ENCODE measurements around the gene DIAPH2. TPM values are rescaled to one million over a fixed set of nuclear protein-coding genes. Genes with fewer than 3 reads are reported as not detected.

DIAPH2 gene
- total RNA-seq, 2 experiments from 2014 or later, result 9.1 to 12.4 TPM

- Mint-ChIP-seq H3K36me3 (ENCODE audit: low read depth) (peaks cover 5% of the 10 kb centered on the region), H3K9me3 (ENCODE audit: low read depth) (no peaks in the 10 kb centered on the region), H3K27ac (peak overlapping the region; percentile 37), H3K4me3 (no peak overlapping the region), H3K27me3 (no peaks in the 10 kb centered on the region), H3K4me1 (peaks cover 6% of the 10 kb centered on the region)
- no peak for ATAC-seq
- ChIA-PET POLR2A (no interaction called here), CTCF (no interaction called here)
- intact Hi-C loops (cut with DNase I, micrococcal nuclease), result no loop called here
- no peak for DNase-seq
Measured at GRCh38 chrX:97387004-97387403, 702.4 kb downstream of the DIAPH2 start.

GRCh38 chrX:97389761-97390192, 705.1 kb downstream of the DIAPH2 start:
- intact Hi-C loops (cut with DNase I, micrococcal nuclease), result loop anchor here in 1 of 2 experiments (10.0 kb wide), 1 partner anchor 175 kb away; no protein-coding TSS in a partner anchor
- H3K4me1 Mint-ChIP-seq, result peaks cover 6% of the 10 kb centered on the region
- ChIA-PET CTCF (no interaction called here), POLR2A (no interaction called here)
- peaks cover 3% of the 10 kb centered on the region for H3K36me3 Mint-ChIP-seq (ENCODE audit: low read depth)
- H3K27ac Mint-ChIP-seq, result peak overlapping the region; percentile 60
- DNase-seq (no peak), ATAC-seq (no peak)
- no peaks in the 10 kb centered on the region for H3K9me3 Mint-ChIP-seq (ENCODE audit: low read depth)
- no peak overlapping the region for H3K4me3 Mint-ChIP-seq
- H3K27me3 Mint-ChIP-seq, result no peaks in the 10 kb centered on the region

GRCh38 chrX:97397371-97397770, 712.7 kb downstream of the DIAPH2 start:
- ChIA-PET POLR2A (interaction anchor here (0.6 kb wide), 1 partner anchor 98 kb away, joined by 3 read pairs; no protein-coding TSS in a partner anchor), CTCF (no interaction called here)
- intact Hi-C loops (cut with DNase I, micrococcal nuclease), result loop anchor here (5.0 to 10.0 kb wide), 2 partner anchors 167 to 360 kb away; no protein-coding TSS in a partner anchor
- H3K27ac Mint-ChIP-seq, result peak overlapping the region; percentile 84
- no peaks in the 10 kb centered on the region for H3K9me3 Mint-ChIP-seq (ENCODE audit: low read depth)
- ATAC-seq, result no peak
- no peak for DNase-seq
- peaks cover 41% of the 10 kb centered on the region for H3K4me1 Mint-ChIP-seq
- H3K4me3 Mint-ChIP-seq, result no peak overlapping the region
- H3K27me3 Mint-ChIP-seq, result no peaks in the 10 kb centered on the region
- H3K36me3 Mint-ChIP-seq (ENCODE audit: low read depth), result no peaks in the 10 kb centered on the region

- H3K4me1 Mint-ChIP-seq, result peaks cover 46% of the 10 kb centered on the region
- H3K9me3 Mint-ChIP-seq (ENCODE audit: low read depth), result no peaks in the 10 kb centered on the region
- ATAC-seq (peak; percentile 74), DNase-seq (peak; percentile 14)
- peak overlapping the region; percentile 84 for H3K27ac Mint-ChIP-seq
- H3K27me3 Mint-ChIP-seq, result no peaks in the 10 kb centered on the region
- no peak overlapping the region for H3K4me3 Mint-ChIP-seq
- POLR2A ChIA-PET, result interaction anchor here (0.6 to 1.2 kb wide), 3 partner anchors 17 to 165 kb away, joined by 3 read pairs; no protein-coding TSS in a partner anchor
- no peaks in the 10 kb centered on the region for H3K36me3 Mint-ChIP-seq (ENCODE audit: low read depth)
- CTCF ChIA-PET, result no interaction called here
- intact Hi-C loops (cut with DNase I, micrococcal nuclease), result loop anchor here (2.0 to 10.0 kb wide), 4 partner anchors 97 to 713 kb away; partner anchors contain the start of gene DIAPH2 (in 1 of the 2)
Measured at GRCh38 chrX:97398030-97398551, 713.4 kb downstream of the DIAPH2 start.

GRCh38 chrX:97399400-97399799, 714.8 kb downstream of the DIAPH2 start:
- peak; percentile 18 for ATAC-seq
- POLR2A ChIA-PET, result no interaction called here
- peak overlapping the region; percentile 65 for H3K27ac Mint-ChIP-seq
- peak; percentile 25 for DNase-seq
- CTCF ChIA-PET, result no interaction called here
- H3K36me3 Mint-ChIP-seq (ENCODE audit: low read depth), result no peaks in the 10 kb centered on the region
- no peak overlapping the region for H3K4me3 Mint-ChIP-seq
- H3K4me1 Mint-ChIP-seq, result peaks cover 50% of the 10 kb centered on the region
- H3K27me3 Mint-ChIP-seq, result no peaks in the 10 kb centered on the region
- intact Hi-C loops (cut with DNase I, micrococcal nuclease), result loop anchor here (2.0 to 10.0 kb wide), 4 partner anchors 95 to 715 kb away; partner anchors contain the start of gene DIAPH2 (in 1 of the 2)
- H3K9me3 Mint-ChIP-seq (ENCODE audit: low read depth), result no peaks in the 10 kb centered on the region

- ChIA-PET POLR2A (no interaction called here), CTCF (no interaction called here)
- Mint-ChIP-seq H3K27ac (no peak overlapping the region), H3K36me3 (ENCODE audit: low read depth) (no peaks in the 10 kb centered on the region), H3K9me3 (ENCODE audit: low read depth) (no peaks in the 10 kb centered on the region), H3K4me3 (no peak overlapping the region), H3K4me1 (peaks cover 50% of the 10 kb centered on the region), H3K27me3 (no peaks in the 10 kb centered on the region)
- intact Hi-C loops (cut with DNase I, micrococcal nuclease), result loop anchor here in 1 of 2 experiments (5.0 kb wide), 2 partner anchors 188 to 363 kb away; no protein-coding TSS in a partner anchor
- ATAC-seq (no peak), DNase-seq (no peak)
Measured at GRCh38 chrX:97400492-97400891, 715.9 kb downstream of the DIAPH2 start.

- Mint-ChIP-seq H3K36me3 (ENCODE audit: low read depth) (no peaks in the 10 kb centered on the region), H3K9me3 (ENCODE audit: low read depth) (no peaks in the 10 kb centered on the region), H3K4me3 (no peak overlapping the region), H3K4me1 (peaks cover 50% of the 10 kb centered on the region), H3K27me3 (no peaks in the 10 kb centered on the region), H3K27ac (no peak overlapping the region)
- ATAC-seq, result peak; percentile 48
- ChIA-PET POLR2A (no interaction called here), CTCF (no interaction called here)
- intact Hi-C loops (cut with DNase I, micrococcal nuclease), result loop anchor here in 1 of 2 experiments (5.0 kb wide), 2 partner anchors 189 to 364 kb away; no protein-coding TSS in a partner anchor
- DNase-seq, result peak; percentile 32
Measured at GRCh38 chrX:97401154-97401553, 716.5 kb downstream of the DIAPH2 start.

- H3K4me3 Mint-ChIP-seq, result no peak overlapping the region
- H3K36me3 Mint-ChIP-seq (ENCODE audit: low read depth), result no peaks in the 10 kb centered on the region
- H3K4me1 Mint-ChIP-seq, result peaks cover 50% of the 10 kb centered on the region
- ChIA-PET CTCF (no interaction called here), POLR2A (no interaction called here)
- no peaks in the 10 kb centered on the region for H3K27me3 Mint-ChIP-seq
- intact Hi-C loops (cut with DNase I, micrococcal nuclease), result loop anchor here in 1 of 2 experiments (5.0 kb wide), 2 partner anchors 189 to 364 kb away; no protein-coding TSS in a partner anchor
- no peak for DNase-seq
- ATAC-seq, result no peak
- no peaks in the 10 kb centered on the region for H3K9me3 Mint-ChIP-seq (ENCODE audit: low read depth)
- H3K27ac Mint-ChIP-seq, result no peak overlapping the region
Measured at GRCh38 chrX:97401586-97402136, 717.0 kb downstream of the DIAPH2 start.

- POLR2A ChIA-PET, result no interaction called here
- ATAC-seq (no peak), DNase-seq (no peak)
- Mint-ChIP-seq H3K36me3 (ENCODE audit: low read depth) (no peaks in the 10 kb centered on the region), H3K27ac (peak overlapping the region; percentile 72), H3K27me3 (no peaks in the 10 kb centered on the region), H3K4me1 (peaks cover 49% of the 10 kb centered on the region), H3K4me3 (no peak overlapping the region), H3K9me3 (ENCODE audit: low read depth) (no peaks in the 10 kb centered on the region)
- CTCF ChIA-PET, result no interaction called here
- intact Hi-C loops (cut with DNase I, micrococcal nuclease), result loop anchor here in 1 of 2 experiments (5.0 kb wide), 2 partner anchors 190 to 365 kb away; no protein-coding TSS in a partner anchor
Measured at GRCh38 chrX:97402333-97402732, 717.7 kb downstream of the DIAPH2 start.

- intact Hi-C loops (cut with DNase I, micrococcal nuclease), result loop anchor here in 1 of 2 experiments (5.0 kb wide), 2 partner anchors 191 to 366 kb away; no protein-coding TSS in a partner anchor
- ChIA-PET POLR2A (no interaction called here), CTCF (no interaction called here)
- ATAC-seq (peak; percentile 34), DNase-seq (no peak)
- Mint-ChIP-seq H3K27me3 (no peaks in the 10 kb centered on the region), H3K9me3 (ENCODE audit: low read depth) (no peaks in the 10 kb centered on the region), H3K4me3 (no peak overlapping the region), H3K27ac (peak overlapping the region; percentile 47), H3K36me3 (ENCODE audit: low read depth) (no peaks in the 10 kb centered on the region), H3K4me1 (peaks cover 44% of the 10 kb centered on the region)
Measured at GRCh38 chrX:97402903-97403302, 718.3 kb downstream of the DIAPH2 start.

GRCh38 chrX:97405031-97405660, 720.5 kb downstream of the DIAPH2 start:
- Mint-ChIP-seq H3K27ac (no peak overlapping the region), H3K4me3 (no peak overlapping the region), H3K27me3 (no peaks in the 10 kb centered on the region), H3K36me3 (ENCODE audit: low read depth) (peaks cover 5% of the 10 kb centered on the region), H3K9me3 (ENCODE audit: low read depth) (peaks cover 5% of the 10 kb centered on the region), H3K4me1 (peaks cover 25% of the 10 kb centered on the region)
- ATAC-seq (no peak), DNase-seq (no peak)
- intact Hi-C loops (cut with DNase I, micrococcal nuclease), result no loop called here
- CTCF ChIA-PET, result no interaction called here
- POLR2A ChIA-PET, result no interaction called here
